Stomach (tissue), 9 donors: Measurements from ENCODE around the gene BBS12. TPM values are rescaled to one million over a fixed set of nuclear protein-coding genes. Genes with fewer than 3 reads are reported as not detected.

ENCODE experiments used
- DNase-seq, 2 donors: peaks; one replicate each; pipeline versions ENCODE4 v3.0.0 to v3.0.0-alpha.2; 2013 to 2019
- H3K27ac ChIP-seq, 5 donors: fragments of 200-600 bp in 4 of 5; sonication (generic) in 4 of 5; one replicate each; pipeline ENCODE4 v1.5.1; 2013 to 2019; ENCODE audit warnings: mild to moderate bottlenecking in 1 of 5, moderate library complexity in 1 of 5
- H3K27me3 ChIP-seq, 3 donors: fragments of 200-600 bp; sonication (generic); one replicate each; pipeline ENCODE4 v1.5.1; 2017 to 2019; ENCODE audit warnings: mixed run types in 1 of 3
- H3K36me3 ChIP-seq, 4 donors: fragments of 200-600 bp; sonication (generic); 1 replicate in 3 of 4; 2 replicates in 1 of 4; pipeline ENCODE4 v1.5.1; 2016 to 2019
- H3K4me1 ChIP-seq, 4 donors: fragments of 200-600 bp; sonication (generic); one replicate each; pipeline ENCODE4 v1.5.1; 2016 to 2019
- H3K4me3 ChIP-seq, 4 donors: fragments of 200-600 bp; sonication (generic) in 3 of 4; one replicate each; pipeline ENCODE4 v1.5.1; 2016 to 2019; ENCODE audit warnings: mild to moderate bottlenecking in 1 of 4
- H3K9me3 ChIP-seq, 4 donors: fragments of 200-600 bp; sonication (generic); one replicate each; pipeline ENCODE4 v1.5.1; 2016 to 2019
- EP300 ChIP-seq: sonication (generic); formaldehyde crosslinking; IDR thresholded peaks from one replicate; pipeline ENCODE4 v1.6.1; 2017; ENCODE audit warnings: antibody characterized with exemption
- POLR2A ChIP-seq, 4 donors: fragments of 450-650 bp; IDR thresholded peaks; one replicate each; pipeline ENCODE4 v1.6.1; 2016; ENCODE audit warnings: antibody characterized with exemption in 4 of 4, control low read depth in 2 of 4, mild to moderate bottlenecking in 1 of 4, moderate library complexity in 1 of 4
- POLR2AphosphoS5 ChIP-seq, 3 donors: sonication (generic); formaldehyde crosslinking; IDR thresholded peaks; one replicate each; pipeline ENCODE4 v1.6.1; 2016; ENCODE audit warnings: antibody characterized with exemption in 3 of 3
- WGBS, 5 donors: extraction: QIAGEN DNeasy Blood & Tissue Kit in 3 of 5; methylation state at CpG; one replicate each; pipeline versions ENCODE4 v1.1.5 to v1.1.7; 2013 to 2018; 5-methylcytosine and 5-hydroxymethylcytosine counted together
- intact Hi-C: fragments of 100-400 bp; cut with DNase I; formaldehyde crosslinking; loops from one replicate; pipeline ENCODE4 v1.15.1; 2023; ENCODE audit warnings: low total_unique reads
- polyA plus RNA-seq, 3 donors: library from polyadenylated mRNA; stranded (reverse); fragments of 200-250 nt; gene quantifications; one replicate each; pipeline ENCODE4 v1.2.3, GENCODE V29; 2013
- total RNA-seq, 5 donors: library from RNA; depleted of rRNA; stranded (reverse); fragments of >200 nt; gene quantifications; one replicate each; pipeline versions ENCODE4 v1.1.0 to v1.2.3, GENCODE V29; 2014 to 2016
- TF ChIP-seq, protein P1 (sequence below), 7 experiments: fragments of 450-650 bp in 4 of 7; fragments of 200-600 bp in 3 of 7; sonication (generic) in 3 of 7; IDR thresholded peaks; one replicate each; pipeline ENCODE4 v1.5.1; 2016 to 2019; ENCODE audit warnings: antibody characterized with exemption in 7 of 7, control low read depth in 2 of 7, mild to moderate bottlenecking in 1 of 7
- donor health status: healthy with polysubstance abuse.
- donor health status: Bipolar disorder and iron deficiency.
- donor health status: healthy.

Gene BBS12
- total and polyA plus RNA-seq, 8 donors = 0.87 to 4.5 (median 1.3) TPM

DNA sequence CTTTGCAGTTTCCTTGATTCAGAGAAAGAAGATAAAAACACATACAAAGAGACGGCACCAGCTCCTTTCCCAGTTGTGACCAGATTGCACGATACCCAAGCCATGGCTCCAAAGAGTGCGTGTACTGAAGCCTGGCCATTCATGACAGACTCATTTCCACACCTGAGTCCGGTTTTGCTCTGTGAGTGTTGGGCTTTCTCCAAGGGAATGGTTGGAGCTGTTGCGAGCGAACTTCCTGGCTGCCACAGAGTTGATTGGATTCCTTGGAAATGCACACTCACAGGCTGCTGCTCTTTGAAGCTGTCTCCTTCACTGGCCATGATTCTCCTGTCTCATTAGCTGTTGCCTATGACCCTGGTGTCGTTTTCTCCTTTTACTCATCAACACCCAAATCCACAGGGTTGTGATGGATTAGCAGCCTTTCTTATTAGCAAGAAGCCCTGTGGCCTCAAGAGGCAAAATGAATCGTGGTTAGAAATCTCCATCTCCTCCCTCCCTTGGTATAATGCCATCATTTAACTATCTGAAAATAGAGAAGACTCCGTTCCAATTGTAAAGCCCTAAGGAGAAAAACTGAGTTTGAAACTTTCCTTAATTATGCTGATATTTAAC, 43.9 kb upstream of the BBS12 start:
- peaks cover 0 to 6% (median 0%) of the 10 kb centered on the region in 4 donors for H3K9me3 ChIP-seq
- intact Hi-C loops = no loop called here
- H3K4me3 ChIP-seq = peak overlapping the region in 2 of 4 donors; percentile 2 to 18
- no peaks in the 10 kb centered on the region for H3K4me1 ChIP-seq
- H3K27ac ChIP-seq = no peak overlapping the region
- no peaks in the 10 kb centered on the region for H3K27me3 ChIP-seq
- DNase-seq = no peak
- 38 to 74% (median 58%) methylated on average over 9 of the region's 9 CpGs for WGBS, 5 donors
- TF ChIP-seq POLR2AphosphoS5 (IDR thresholded peaks at IDR 0.05) = no peak
- TF ChIP-seq EP300 = no peak
- TF ChIP-seq, protein P1, sequence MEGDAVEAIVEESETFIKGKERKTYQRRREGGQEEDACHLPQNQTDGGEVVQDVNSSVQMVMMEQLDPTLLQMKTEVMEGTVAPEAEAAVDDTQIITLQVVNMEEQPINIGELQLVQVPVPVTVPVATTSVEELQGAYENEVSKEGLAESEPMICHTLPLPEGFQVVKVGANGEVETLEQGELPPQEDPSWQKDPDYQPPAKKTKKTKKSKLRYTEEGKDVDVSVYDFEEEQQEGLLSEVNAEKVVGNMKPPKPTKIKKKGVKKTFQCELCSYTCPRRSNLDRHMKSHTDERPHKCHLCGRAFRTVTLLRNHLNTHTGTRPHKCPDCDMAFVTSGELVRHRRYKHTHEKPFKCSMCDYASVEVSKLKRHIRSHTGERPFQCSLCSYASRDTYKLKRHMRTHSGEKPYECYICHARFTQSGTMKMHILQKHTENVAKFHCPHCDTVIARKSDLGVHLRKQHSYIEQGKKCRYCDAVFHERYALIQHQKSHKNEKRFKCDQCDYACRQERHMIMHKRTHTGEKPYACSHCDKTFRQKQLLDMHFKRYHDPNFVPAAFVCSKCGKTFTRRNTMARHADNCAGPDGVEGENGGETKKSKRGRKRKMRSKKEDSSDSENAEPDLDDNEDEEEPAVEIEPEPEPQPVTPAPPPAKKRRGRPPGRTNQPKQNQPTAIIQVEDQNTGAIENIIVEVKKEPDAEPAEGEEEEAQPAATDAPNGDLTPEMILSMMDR (IDR thresholded peaks at IDR 0.05) = no peak
- no peak for TF ChIP-seq POLR2A (IDR thresholded peaks at IDR 0.05)
- no peaks in the 10 kb centered on the region for H3K36me3 ChIP-seq

DNA sequence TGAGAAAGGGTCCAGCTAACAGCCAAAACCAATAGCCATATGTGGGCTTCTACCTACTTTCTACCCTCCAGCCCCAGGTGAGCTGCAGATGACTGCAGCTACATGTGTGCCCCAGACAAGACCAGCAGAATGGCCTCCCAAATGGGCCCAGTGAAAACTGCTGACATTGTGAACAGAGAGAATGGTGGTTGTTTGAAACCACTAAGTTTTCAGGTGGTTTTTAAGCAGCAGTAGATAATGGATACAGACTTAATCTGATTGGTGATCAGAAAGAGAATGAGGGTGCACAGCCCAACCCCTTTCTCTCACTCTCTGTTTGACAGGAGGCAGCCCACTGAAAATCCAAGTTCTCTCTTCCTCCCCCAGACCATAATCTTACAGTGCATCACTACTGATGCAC, 42.5 kb upstream of the BBS12 start:
- no peaks in the 10 kb centered on the region for H3K27me3 ChIP-seq
- no peak overlapping the region for H3K27ac ChIP-seq
- H3K36me3 ChIP-seq = no peaks in the 10 kb centered on the region
- no peak for DNase-seq
- no peak overlapping the region for H3K4me3 ChIP-seq
- no peaks in the 10 kb centered on the region for H3K4me1 ChIP-seq
- no peak for TF ChIP-seq POLR2AphosphoS5 (IDR thresholded peaks at IDR 0.05)
- intact Hi-C loops = no loop called here
- H3K9me3 ChIP-seq = no peaks in the 10 kb centered on the region

DNA sequence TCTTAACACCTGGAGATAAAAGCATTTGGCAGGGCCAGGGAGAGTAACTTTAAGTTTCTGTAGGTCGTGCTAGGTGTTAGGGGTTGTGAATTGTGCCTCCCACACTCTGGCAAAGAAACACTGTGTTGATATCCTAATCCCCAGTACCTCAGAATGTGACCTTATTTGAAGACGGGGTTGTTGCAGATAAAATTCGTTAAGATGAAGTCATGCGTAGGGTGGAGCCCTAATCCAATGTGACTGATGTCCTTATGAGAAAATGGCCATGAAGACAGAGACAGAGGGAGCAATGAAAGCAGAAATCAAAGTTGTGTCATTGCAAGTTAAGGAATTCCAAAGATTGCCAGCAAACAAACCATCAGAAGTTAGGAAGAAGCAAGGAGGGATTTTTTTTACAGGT, 40.5 kb upstream of the BBS12 start:
- Histone ChIP-seq H3K4me3 (no peak overlapping the region), H3K4me1 (no peaks in the 10 kb centered on the region), H3K9me3 (no peaks in the 10 kb centered on the region), H3K36me3 (no peaks in the 10 kb centered on the region), H3K27ac (no peak overlapping the region), H3K27me3 (no peaks in the 10 kb centered on the region)
- intact Hi-C loops = no loop called here
- 54 to 86% (median 58%) methylated on average over 4 of the region's 4 CpGs for WGBS, 5 donors
- DNase-seq = no peak
- no peak for TF ChIP-seq POLR2A (IDR thresholded peaks at IDR 0.05)
- no peak for TF ChIP-seq POLR2AphosphoS5 (IDR thresholded peaks at IDR 0.05)
- TF ChIP-seq, protein P1 (IDR thresholded peaks at IDR 0.05) = no peak
- no peak for TF ChIP-seq EP300

DNA sequence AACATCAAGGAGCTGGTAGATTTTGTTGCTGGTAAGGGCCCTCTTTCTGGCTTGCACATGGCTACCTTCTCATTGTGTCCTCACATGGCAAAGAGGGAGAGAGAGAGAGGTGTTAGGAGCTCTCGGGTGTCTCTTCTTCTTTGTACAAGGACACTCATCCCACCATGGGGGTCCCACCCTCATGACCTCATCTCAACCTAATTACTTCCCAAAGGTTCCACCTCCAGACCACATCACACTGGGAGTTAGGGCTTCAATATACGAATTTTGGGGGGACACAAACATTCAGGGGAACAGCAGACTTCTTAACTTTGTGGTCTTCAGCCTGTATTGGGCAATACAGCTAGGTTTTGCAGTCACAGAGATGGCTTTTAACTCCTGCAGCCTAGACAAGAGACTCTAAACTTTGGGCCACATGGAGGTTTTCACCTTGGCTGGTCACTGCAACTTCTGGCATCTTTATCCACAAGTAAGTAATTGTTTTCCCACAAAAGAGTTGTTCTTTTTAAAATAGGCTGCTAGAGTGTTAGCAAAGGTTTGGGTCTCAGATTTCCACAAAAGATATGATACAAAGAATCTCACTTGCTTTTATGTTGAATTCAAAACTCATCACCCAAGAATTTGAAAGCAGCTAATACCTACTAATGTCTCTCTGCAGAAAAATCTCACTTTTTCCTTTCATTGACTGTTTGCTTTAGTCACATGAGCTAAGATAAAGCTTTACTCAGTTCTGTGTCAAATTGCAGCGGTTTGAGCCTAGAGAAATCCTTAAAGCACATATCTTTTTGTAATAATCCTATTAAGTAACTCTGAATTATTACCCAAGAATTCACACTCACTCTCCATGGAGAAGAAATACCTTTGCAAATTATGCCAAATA, 39.6 kb upstream of the BBS12 start:
- Histone ChIP-seq H3K36me3 (no peaks in the 10 kb centered on the region), H3K4me1 (no peaks in the 10 kb centered on the region), H3K4me3 (no peak overlapping the region), H3K9me3 (no peaks in the 10 kb centered on the region), H3K27ac (no peak overlapping the region), H3K27me3 (no peaks in the 10 kb centered on the region)
- WGBS, 5 donors = 34 to 56% (median 43%) methylated on average over 3 of the region's 3 CpGs
- intact Hi-C loops = no loop called here
- DNase-seq = no peak
- TF ChIP-seq POLR2A (IDR thresholded peaks at IDR 0.05) = no peak
- TF ChIP-seq POLR2AphosphoS5 (IDR thresholded peaks at IDR 0.05) = no peak
- no peak for TF ChIP-seq EP300
- TF ChIP-seq, protein P1 (IDR thresholded peaks at IDR 0.05) = no peak

DNA sequence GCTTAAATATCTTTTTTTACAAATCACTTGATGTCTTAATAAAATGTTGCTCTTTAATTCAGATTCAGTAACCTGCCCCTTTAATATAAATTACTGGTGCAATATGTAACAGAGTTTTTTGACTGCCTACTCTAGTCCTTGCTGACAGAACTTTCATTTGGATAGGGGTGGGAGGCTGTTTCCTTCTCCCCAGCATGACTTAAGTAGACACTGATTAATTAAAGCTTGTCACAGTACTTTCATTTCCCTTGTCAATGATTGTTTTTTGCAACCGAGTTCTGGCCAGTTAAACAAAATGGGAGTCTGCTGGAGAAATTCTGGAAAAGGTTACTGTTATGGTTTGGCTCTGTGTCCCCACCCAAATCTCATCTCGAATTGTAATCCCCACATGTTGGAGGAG, 37.3 kb upstream of the BBS12 start:
- DNase-seq = no peak
- Histone ChIP-seq H3K36me3 (no peaks in the 10 kb centered on the region), H3K9me3 (no peaks in the 10 kb centered on the region), H3K27ac (no peak overlapping the region), H3K4me3 (no peak overlapping the region), H3K4me1 (no peaks in the 10 kb centered on the region), H3K27me3 (no peaks in the 10 kb centered on the region)
- TF ChIP-seq EP300 (no peak), POLR2A (IDR thresholded peaks at IDR 0.05) (no peak), POLR2AphosphoS5 (IDR thresholded peaks at IDR 0.05) (no peak)
- TF ChIP-seq, protein P1 (IDR thresholded peaks at IDR 0.05) = no peak
- WGBS, 5 donors = 56 to 64% (median 62%) methylated on average over 2 of the region's 2 CpGs
- intact Hi-C loops = no loop called here
